H54 (cell line): ENCODE data around the gene OPA3.

ENCODE experiments used
- DNase-seq: peaks from one replicate; pipeline ENCODE4 v3.0.0; 2011; ENCODE audit warnings: low spot score, mixed read lengths; ENCODE audit not compliant: insufficient read length
- FAIRE-seq: peaks from 3 replicates; lab custom pipeline; 2011; peaks lifted over from hg19 to GRCh38; lab: Jason Lieb, UNC
- POLR2A ChIP-seq: IDR thresholded peaks from 2 replicates; pipeline ENCODE4 v1.6.1; 2011; ENCODE audit warnings: low read depth, mild to moderate bottlenecking, low read length

The OPA3 gene

GRCh38 chr19:45528744-45529419 is 55.7 kb downstream of the OPA3 start:
- DNase-seq (no peak), FAIRE-seq (no peak)
- no peak for TF ChIP-seq POLR2A

GRCh38 chr19:45528149-45528743 is 56.4 kb downstream of the OPA3 start:
- no peak for DNase-seq
- TF ChIP-seq POLR2A: no peak
- FAIRE-seq: no peak

- no peak for TF ChIP-seq POLR2A
- DNase-seq (no peak), FAIRE-seq (no peak)
These were observed 56.9 kb downstream of the OPA3 start for GRCh38 chr19:45527731-45528130.

- no peak for DNase-seq
- TF ChIP-seq POLR2A: no peak
- no peak for FAIRE-seq
These were observed 57.6 kb downstream of the OPA3 start for GRCh38 chr19:45526971-45527370.

- no peak for FAIRE-seq
- peak; percentile 57 for DNase-seq
These were observed 58.5 kb downstream of the OPA3 start for GRCh38 chr19:45526143-45526542.

GRCh38 chr19:45524575-45525129 is 60.0 kb downstream of the OPA3 start:
- FAIRE-seq: no peak
- no peak for DNase-seq
- TF ChIP-seq POLR2A: no peak

More at GRCh38 chr19:45526143-45526542, 58.5 kb downstream of the OPA3 start:
- no peak for TF ChIP-seq POLR2A

GRCh38 chr19:45523642-45524256 is 60.9 kb downstream of the OPA3 start:
- FAIRE-seq (peak; percentile 15), DNase-seq (peak; percentile 63)
- TF ChIP-seq POLR2A: no peak

- FAIRE-seq (no peak), DNase-seq (no peak)
- TF ChIP-seq POLR2A: no peak
These were observed 62.3 kb downstream of the OPA3 start for GRCh38 chr19:45522010-45522941.

GRCh38 chr19:45518469-45518826 is 66.2 kb downstream of the OPA3 start:
- FAIRE-seq (no peak), DNase-seq (no peak)
- no peak for TF ChIP-seq POLR2A

- FAIRE-seq: no peak
- DNase-seq: no peak
- TF ChIP-seq POLR2A: no peak
These were observed 66.7 kb downstream of the OPA3 start for GRCh38 chr19:45517641-45518468.

GRCh38 chr19:45517238-45517637 is 67.4 kb downstream of the OPA3 start:
- DNase-seq (no peak), FAIRE-seq (no peak)
- no peak for TF ChIP-seq POLR2A

- FAIRE-seq (no peak), DNase-seq (no peak)
- TF ChIP-seq POLR2A: no peak
These were observed 68.7 kb downstream of the OPA3 start for GRCh38 chr19:45515807-45516401.
